ENCODE measurements around the gene MAGEA2B.
"Not testable (repeated sequence)": the region's sequence is repeated elsewhere in the genome, so short reads cannot be mapped to it uniquely, and the experiment has no call there.

DNA sequence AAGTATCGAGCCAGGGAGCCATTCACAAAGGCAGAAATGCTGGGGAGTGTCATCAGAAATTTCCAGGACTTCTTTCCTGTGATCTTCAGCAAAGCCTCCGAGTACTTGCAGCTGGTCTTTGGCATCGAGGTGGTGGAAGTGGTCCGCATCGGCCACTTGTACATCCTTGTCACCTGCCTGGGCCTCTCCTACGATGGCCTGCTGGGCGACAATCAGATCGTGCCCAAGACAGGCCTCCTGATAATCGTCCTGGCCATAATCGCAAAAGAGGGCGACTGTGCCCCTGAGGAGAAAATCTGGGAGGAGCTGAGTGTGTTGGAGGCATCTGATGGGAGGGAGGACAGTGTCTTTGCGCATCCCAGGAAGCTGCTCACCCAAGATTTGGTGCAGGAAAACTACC, 22.1 kb downstream of the MAGEA2B start:
- TF ChIP-seq NFRKB (IDR thresholded peaks at IDR 0.05); FOXM1 (IDR thresholded peaks at IDR 0.05; ENCODE audit: borderline replicate concordance); ARNT (IDR thresholded peaks at IDR 0.05); CTBP1 (IDR thresholded peaks at IDR 0.05; ENCODE audit: borderline replicate concordance); ELF4 (IDR thresholded peaks at IDR 0.05); BHLHE40 (IDR thresholded peaks at IDR 0.05; ENCODE audit: borderline replicate concordance); FOXA1 (IDR thresholded peaks at IDR 0.05); FOXK2 (IDR thresholded peaks at IDR 0.05): not testable (repeated sequence)

Data from HEK293T (cell line).